Measurements from ENCODE around the gene BLTP3A.

The BLTP3A gene

DNA sequence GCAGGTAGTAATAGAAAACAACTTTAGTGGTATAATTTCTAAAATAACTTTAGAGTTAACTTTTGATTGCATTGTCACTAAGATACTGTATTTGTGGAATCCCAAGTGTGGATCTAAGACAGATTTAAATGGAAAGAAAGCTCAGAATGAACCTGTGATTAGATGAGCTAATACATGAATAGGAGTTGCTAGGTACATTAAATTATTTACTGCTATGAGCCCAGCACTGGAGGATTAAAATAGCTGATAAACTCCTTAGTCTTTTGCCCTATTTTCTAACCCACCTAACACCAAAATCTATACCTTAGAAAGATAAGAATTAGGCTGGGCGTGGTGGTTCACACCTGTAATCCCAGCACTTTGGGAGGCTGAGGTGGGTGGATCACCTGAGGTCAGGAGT, 23.7 kb upstream of the BLTP3A start:
- no peak overlapping the region for H3K4me3 ChIP-seq (replicated peaks; ENCODE audit: insufficient read depth, low read length)
- no peak overlapping the region for H3K27ac ChIP-seq (replicated peaks)
- no peaks in the 10 kb centered on the region for H3K27me3 ChIP-seq (ENCODE audit: insufficient read depth, poor library complexity, severe bottlenecking)
- TF ChIP-seq, protein P1, sequence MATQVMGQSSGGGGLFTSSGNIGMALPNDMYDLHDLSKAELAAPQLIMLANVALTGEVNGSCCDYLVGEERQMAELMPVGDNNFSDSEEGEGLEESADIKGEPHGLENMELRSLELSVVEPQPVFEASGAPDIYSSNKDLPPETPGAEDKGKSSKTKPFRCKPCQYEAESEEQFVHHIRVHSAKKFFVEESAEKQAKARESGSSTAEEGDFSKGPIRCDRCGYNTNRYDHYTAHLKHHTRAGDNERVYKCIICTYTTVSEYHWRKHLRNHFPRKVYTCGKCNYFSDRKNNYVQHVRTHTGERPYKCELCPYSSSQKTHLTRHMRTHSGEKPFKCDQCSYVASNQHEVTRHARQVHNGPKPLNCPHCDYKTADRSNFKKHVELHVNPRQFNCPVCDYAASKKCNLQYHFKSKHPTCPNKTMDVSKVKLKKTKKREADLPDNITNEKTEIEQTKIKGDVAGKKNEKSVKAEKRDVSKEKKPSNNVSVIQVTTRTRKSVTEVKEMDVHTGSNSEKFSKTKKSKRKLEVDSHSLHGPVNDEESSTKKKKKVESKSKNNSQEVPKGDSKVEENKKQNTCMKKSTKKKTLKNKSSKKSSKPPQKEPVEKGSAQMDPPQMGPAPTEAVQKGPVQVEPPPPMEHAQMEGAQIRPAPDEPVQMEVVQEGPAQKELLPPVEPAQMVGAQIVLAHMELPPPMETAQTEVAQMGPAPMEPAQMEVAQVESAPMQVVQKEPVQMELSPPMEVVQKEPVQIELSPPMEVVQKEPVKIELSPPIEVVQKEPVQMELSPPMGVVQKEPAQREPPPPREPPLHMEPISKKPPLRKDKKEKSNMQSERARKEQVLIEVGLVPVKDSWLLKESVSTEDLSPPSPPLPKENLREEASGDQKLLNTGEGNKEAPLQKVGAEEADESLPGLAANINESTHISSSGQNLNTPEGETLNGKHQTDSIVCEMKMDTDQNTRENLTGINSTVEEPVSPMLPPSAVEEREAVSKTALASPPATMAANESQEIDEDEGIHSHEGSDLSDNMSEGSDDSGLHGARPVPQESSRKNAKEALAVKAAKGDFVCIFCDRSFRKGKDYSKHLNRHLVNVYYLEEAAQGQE (IDR thresholded peaks at IDR 0.05; ENCODE audit: insufficient replicate concordance, low read depth): no peak
- DNase-seq (ENCODE audit: low read depth in 1 of 2, low spot score in 1 of 2): no peak

DNA sequence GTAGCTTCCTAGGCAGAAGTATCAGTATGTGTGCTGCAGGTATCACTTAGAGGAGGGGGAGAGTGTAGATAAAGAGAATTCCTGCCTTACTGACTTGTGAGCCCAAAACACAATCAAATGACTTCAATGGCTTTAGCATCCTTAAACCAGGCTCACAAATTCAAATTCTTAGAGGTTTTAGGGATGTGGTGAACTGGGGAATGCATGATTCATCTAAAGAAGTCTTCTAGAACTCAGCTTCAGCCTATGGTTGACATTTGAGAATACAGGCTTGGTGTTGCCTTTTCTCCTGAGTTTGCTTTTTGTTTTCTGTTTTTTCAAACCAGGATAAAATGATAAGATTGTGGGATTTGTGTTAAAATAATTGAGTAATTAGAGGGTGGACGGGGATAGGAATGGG, 20.2 kb upstream of the BLTP3A start:
- DNase-seq (ENCODE audit: low read depth in 1 of 2, low spot score in 1 of 2): no peak

DNA sequence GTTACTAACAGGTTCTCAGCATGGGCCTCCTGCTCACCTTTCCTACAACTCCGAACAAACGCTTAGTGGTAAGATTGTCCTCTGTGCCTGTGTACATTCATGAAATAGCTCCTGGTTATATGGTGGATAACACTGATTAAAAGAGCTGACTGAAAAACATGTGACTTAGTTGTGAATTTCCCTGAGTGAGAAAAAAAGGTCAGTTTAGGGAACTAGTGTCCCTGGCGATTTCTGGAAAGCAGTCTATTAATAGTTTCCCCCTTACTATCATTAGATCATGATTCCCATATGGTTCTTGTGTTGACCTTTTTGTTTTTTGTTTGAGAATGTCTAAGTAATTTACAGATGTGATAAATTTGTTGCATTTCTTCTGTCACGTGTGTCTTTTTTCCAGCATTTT, 18.9 kb upstream of the BLTP3A start:
- no peak for DNase-seq (ENCODE audit: low read depth in 1 of 2, low spot score in 1 of 2)
- Histone ChIP-seq H3K27ac (replicated peaks) (no peak overlapping the region), H3K27me3 (ENCODE audit: insufficient read depth, poor library complexity, severe bottlenecking) (no peaks in the 10 kb centered on the region), H3K4me3 (replicated peaks; ENCODE audit: insufficient read depth, low read length) (no peak overlapping the region)
- TF ChIP-seq, protein P2, sequence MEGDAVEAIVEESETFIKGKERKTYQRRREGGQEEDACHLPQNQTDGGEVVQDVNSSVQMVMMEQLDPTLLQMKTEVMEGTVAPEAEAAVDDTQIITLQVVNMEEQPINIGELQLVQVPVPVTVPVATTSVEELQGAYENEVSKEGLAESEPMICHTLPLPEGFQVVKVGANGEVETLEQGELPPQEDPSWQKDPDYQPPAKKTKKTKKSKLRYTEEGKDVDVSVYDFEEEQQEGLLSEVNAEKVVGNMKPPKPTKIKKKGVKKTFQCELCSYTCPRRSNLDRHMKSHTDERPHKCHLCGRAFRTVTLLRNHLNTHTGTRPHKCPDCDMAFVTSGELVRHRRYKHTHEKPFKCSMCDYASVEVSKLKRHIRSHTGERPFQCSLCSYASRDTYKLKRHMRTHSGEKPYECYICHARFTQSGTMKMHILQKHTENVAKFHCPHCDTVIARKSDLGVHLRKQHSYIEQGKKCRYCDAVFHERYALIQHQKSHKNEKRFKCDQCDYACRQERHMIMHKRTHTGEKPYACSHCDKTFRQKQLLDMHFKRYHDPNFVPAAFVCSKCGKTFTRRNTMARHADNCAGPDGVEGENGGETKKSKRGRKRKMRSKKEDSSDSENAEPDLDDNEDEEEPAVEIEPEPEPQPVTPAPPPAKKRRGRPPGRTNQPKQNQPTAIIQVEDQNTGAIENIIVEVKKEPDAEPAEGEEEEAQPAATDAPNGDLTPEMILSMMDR (IDR thresholded peaks at IDR 0.05; ENCODE audit: insufficient read depth, low read length): no peak
- TF ChIP-seq GABPA (IDR thresholded peaks at IDR 0.05; ENCODE audit: low read depth) (no peak), SPI1 (IDR thresholded peaks at IDR 0.05; ENCODE audit: borderline replicate concordance, low read depth) (no peak), POLR2AphosphoS5 (IDR thresholded peaks at IDR 0.05; ENCODE audit: low read depth) (no peak)
- TF ChIP-seq, protein P1 (IDR thresholded peaks at IDR 0.05; ENCODE audit: insufficient replicate concordance, low read depth): no peak

More for the DNA sequence above, 20.2 kb upstream of the BLTP3A start:
- no peaks in the 10 kb centered on the region for H3K27me3 ChIP-seq (ENCODE audit: insufficient read depth, poor library complexity, severe bottlenecking)
- TF ChIP-seq GABPA (IDR thresholded peaks at IDR 0.05; ENCODE audit: low read depth): no peak
- TF ChIP-seq SPI1 (IDR thresholded peaks at IDR 0.05; ENCODE audit: borderline replicate concordance, low read depth): no peak
- TF ChIP-seq, protein P2 (IDR thresholded peaks at IDR 0.05; ENCODE audit: insufficient read depth, low read length): no peak
- TF ChIP-seq, protein P1 (IDR thresholded peaks at IDR 0.05; ENCODE audit: insufficient replicate concordance, low read depth): no peak
- no peak for TF ChIP-seq POLR2AphosphoS5 (IDR thresholded peaks at IDR 0.05; ENCODE audit: low read depth)
- no peak overlapping the region for H3K27ac ChIP-seq (replicated peaks)
- no peak overlapping the region for H3K4me3 ChIP-seq (replicated peaks; ENCODE audit: insufficient read depth, low read length)

DNA sequence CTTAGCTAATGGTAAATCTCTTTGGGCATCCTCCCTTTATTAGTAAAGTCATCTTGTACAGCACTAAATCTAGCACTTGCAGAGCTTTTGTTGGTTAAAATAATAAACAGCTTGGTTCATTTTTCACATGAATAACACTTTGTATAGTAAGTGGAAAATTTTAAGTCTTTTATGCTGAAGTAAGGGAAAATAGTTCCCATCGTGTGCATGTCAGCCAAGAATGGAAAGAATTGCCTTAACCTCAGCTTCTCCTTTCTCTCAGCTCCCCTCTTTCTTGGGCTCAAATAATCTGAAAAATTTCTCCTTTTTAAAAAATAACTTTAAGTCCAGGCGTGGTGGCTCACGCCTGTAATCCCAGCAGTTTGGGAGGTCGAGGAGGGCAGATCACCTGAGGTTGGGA, 18.0 kb upstream of the BLTP3A start:
- Histone ChIP-seq H3K27ac (replicated peaks) (no peak overlapping the region), H3K4me3 (replicated peaks; ENCODE audit: insufficient read depth, low read length) (no peak overlapping the region), H3K27me3 (ENCODE audit: insufficient read depth, poor library complexity, severe bottlenecking) (no peaks in the 10 kb centered on the region)
- DNase-seq (ENCODE audit: low read depth in 1 of 2, low spot score in 1 of 2): no peak
- TF ChIP-seq, protein P2 (IDR thresholded peaks at IDR 0.05; ENCODE audit: insufficient read depth, low read length): no peak
- TF ChIP-seq POLR2AphosphoS5 (IDR thresholded peaks at IDR 0.05; ENCODE audit: low read depth) (no peak), SPI1 (IDR thresholded peaks at IDR 0.05; ENCODE audit: borderline replicate concordance, low read depth) (no peak)
- TF ChIP-seq, protein P1 (IDR thresholded peaks at IDR 0.05; ENCODE audit: insufficient replicate concordance, low read depth): no peak

All from HL-60 (cell line).